Astrocyte of the spinal cord (primary cell): ENCODE results near the gene GYS1.
"Not testable (repeated sequence)": the region's sequence is repeated elsewhere in the genome, so short reads cannot be mapped to it uniquely, and the experiment has no call there.

Experiments
- DNase-seq: peaks from one replicate; pipeline ENCODE4 v3.0.0; 2011; ENCODE audit warnings: low read depth, low spot score
- H3K4me3 ChIP-seq: 2 replicates; pipeline ENCODE4 v1.5.1; 2011; ENCODE audit warnings: low read depth, mild to moderate bottlenecking, low read length, moderate library complexity
- in situ Hi-C: cut with HindIII; loops from 2 replicates; pipeline ENCODE4 v1.10.0; 2017; ENCODE audit warnings: low sequenced_read_pairs
- TF ChIP-seq, protein P1 (sequence below): IDR thresholded peaks from 2 replicates; pipeline ENCODE4 v1.5.1; 2012; ENCODE audit warnings: low read depth, mild to moderate bottlenecking, low read length, inconsistent platforms

Gene GYS1

DNA sequence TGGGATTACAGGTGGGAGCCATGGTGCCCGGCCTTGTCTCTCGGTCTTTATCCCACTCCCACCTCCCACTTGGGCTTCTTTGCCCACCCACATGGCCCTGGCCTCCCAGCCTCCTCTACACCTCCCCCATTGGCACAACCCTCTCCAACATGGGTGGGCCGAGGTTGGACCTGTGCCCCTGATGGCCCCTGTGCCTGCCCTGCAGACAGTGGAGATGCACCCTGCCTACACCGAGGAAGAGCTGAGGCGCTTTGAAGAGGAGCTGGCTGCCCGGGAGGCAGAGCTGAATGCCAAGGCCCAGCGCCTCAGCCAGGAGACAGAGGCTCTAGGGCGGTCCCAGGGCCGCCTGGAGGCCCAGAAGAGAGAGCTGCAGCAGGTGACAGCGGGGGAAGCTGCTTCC, 72.2 kb downstream of the GYS1 start:
- in situ Hi-C loops: no loop called here
- TF ChIP-seq, protein P1, sequence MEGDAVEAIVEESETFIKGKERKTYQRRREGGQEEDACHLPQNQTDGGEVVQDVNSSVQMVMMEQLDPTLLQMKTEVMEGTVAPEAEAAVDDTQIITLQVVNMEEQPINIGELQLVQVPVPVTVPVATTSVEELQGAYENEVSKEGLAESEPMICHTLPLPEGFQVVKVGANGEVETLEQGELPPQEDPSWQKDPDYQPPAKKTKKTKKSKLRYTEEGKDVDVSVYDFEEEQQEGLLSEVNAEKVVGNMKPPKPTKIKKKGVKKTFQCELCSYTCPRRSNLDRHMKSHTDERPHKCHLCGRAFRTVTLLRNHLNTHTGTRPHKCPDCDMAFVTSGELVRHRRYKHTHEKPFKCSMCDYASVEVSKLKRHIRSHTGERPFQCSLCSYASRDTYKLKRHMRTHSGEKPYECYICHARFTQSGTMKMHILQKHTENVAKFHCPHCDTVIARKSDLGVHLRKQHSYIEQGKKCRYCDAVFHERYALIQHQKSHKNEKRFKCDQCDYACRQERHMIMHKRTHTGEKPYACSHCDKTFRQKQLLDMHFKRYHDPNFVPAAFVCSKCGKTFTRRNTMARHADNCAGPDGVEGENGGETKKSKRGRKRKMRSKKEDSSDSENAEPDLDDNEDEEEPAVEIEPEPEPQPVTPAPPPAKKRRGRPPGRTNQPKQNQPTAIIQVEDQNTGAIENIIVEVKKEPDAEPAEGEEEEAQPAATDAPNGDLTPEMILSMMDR: no peak
- DNase-seq: no peak
- no peak overlapping the region for H3K4me3 ChIP-seq

DNA sequence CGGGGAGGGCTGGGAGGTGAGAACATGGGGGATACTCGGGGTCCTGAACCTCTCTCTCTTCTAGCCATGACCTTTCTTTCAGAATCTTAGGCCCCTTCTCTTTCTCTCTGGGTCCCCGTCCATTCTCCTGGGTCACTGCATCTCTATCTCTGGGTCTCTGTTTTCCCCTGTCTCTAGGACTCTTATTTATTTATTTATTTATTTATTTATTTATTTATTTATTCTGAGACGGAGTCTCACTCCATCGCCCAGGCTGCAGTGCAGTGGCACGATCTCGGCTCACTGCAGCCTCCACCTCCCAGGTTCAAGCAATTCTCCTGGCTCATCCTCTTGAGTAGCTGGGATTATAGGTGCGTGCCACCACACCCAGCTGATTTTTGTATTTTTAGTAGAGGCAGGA, 73.8 kb downstream of the GYS1 start:
- DNase-seq: not testable (repeated sequence)

DNA sequence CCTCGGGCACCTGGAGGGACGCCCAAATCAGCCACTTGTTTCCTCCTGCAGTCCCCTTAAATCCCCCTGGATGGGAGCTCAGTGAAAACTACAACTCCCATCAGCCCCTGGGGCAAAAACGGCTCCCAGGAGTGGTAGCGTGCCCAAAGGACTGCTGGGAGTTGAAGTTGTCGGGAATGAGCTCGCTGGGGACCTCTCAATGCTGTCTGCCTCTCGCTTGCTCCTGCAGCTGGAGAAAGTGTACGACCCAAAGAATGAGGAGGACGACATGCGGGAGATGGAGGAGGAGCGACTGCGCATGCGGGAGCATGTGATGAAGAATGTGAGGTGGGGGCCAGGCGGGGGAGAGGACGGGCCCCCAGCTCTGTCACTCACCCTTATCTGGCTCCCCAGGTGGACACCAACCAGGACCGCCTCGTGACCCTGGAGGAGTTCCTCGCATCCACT, 74.3 kb downstream of the GYS1 start:
- DNase-seq: no peak
- TF ChIP-seq, protein P1: no peak
- no peak overlapping the region for H3K4me3 ChIP-seq
- in situ Hi-C loops: no loop called here

More for the DNA sequence above, 73.8 kb downstream of the GYS1 start:
- in situ Hi-C loops, H3K4me3 ChIP-seq: not testable (repeated sequence)
